ENCODE results near the gene ZNHIT1.

Gene ZNHIT1

DNA sequence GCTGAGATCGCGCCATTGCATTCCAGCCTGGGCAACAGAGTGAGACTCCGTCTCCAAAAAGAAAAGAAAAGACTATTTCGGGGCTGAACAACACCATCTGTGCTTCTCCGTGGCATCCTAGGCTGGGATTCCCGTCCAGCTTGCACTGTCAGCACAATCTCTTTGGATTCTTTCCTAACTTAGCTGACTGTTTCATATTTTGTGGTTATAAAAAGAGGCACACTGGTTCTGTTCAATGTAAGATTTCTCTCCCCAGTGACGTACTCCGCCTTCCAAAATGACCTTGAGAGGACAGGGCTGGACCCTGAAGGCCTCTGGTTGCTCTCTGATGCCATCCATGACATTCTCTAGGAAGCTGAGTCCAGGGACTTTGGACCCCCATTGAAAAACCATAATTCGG lies 8.8 kb downstream of the ZNHIT1 start:
- no peak overlapping the region for H3K4me3 ChIP-seq (ENCODE audit: low read depth, low read length)
- no peak for DNase-seq (ENCODE audit: low read depth)
- TF ChIP-seq, protein P1, sequence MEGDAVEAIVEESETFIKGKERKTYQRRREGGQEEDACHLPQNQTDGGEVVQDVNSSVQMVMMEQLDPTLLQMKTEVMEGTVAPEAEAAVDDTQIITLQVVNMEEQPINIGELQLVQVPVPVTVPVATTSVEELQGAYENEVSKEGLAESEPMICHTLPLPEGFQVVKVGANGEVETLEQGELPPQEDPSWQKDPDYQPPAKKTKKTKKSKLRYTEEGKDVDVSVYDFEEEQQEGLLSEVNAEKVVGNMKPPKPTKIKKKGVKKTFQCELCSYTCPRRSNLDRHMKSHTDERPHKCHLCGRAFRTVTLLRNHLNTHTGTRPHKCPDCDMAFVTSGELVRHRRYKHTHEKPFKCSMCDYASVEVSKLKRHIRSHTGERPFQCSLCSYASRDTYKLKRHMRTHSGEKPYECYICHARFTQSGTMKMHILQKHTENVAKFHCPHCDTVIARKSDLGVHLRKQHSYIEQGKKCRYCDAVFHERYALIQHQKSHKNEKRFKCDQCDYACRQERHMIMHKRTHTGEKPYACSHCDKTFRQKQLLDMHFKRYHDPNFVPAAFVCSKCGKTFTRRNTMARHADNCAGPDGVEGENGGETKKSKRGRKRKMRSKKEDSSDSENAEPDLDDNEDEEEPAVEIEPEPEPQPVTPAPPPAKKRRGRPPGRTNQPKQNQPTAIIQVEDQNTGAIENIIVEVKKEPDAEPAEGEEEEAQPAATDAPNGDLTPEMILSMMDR (IDR thresholded peaks at IDR 0.05; ENCODE audit: control insufficient read depth, extremely low read depth, insufficient read depth): no peak

DNA sequence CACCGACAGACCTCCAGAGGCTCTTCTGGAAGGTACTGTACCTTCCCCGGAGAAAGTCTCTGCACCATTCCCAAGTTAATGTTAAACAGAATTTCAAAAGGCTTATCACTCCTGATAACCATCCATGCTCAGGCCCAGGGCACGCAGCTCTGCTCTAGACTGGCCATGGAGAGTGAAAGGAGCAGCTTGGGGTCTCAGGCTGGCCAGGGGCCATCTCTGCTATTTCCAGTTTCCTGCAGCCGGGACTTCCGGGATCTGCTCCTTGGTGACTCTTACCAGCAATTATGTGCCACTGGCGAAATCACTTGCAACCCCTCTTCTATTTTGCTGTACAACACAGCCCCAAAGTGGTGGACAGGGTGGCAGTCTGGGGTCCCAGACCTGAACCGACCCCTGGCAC lies 13.7 kb downstream of the ZNHIT1 start:
- DNase-seq (ENCODE audit: low read depth): no peak
- peak overlapping the region; percentile 51 for H3K4me3 ChIP-seq (ENCODE audit: low read depth, low read length)
- TF ChIP-seq, protein P1 (IDR thresholded peaks at IDR 0.05; ENCODE audit: control insufficient read depth, extremely low read depth, insufficient read depth): no peak

DNA sequence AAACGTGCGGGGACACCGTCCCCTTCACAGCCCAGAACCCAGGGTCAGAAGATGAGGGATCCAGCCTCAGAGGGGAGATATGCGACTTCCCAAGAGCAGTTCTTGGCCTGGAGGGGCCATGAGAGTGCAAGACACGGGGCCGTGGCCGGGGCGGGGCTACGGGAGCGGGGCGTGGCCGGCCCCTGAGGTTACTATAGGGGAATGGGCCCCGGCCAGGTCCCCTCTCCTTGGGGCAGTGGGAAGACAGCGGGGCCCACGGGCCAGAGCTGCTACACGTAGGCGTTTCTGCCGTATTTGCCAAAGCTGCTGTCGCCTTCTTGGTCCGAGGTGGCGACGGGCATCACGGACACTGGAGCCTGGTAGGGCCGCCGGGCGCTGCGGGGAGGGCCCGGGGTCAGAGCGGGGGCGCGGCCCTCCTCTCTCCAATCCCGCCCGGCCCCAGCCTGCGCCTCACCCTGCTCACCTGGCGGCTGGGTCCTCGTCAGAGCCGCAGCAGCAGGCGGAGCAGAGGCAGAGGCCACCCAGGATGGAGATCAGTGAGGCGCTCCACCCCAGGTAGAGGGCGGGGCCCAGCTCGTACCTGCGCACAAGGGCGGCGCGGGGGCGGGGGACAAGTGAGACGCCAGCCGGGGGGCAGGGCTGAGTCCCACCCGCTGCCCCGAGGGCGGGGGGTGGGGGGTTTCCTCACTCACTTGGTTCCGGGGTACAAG lies 14.3 kb downstream of the ZNHIT1 start:
- peak overlapping the region; percentile 51 for H3K4me3 ChIP-seq (ENCODE audit: low read depth, low read length)
- TF ChIP-seq, protein P1 (IDR thresholded peaks at IDR 0.05; ENCODE audit: control insufficient read depth, extremely low read depth, insufficient read depth): no peak
- DNase-seq (ENCODE audit: low read depth): peak; percentile 41

DNA sequence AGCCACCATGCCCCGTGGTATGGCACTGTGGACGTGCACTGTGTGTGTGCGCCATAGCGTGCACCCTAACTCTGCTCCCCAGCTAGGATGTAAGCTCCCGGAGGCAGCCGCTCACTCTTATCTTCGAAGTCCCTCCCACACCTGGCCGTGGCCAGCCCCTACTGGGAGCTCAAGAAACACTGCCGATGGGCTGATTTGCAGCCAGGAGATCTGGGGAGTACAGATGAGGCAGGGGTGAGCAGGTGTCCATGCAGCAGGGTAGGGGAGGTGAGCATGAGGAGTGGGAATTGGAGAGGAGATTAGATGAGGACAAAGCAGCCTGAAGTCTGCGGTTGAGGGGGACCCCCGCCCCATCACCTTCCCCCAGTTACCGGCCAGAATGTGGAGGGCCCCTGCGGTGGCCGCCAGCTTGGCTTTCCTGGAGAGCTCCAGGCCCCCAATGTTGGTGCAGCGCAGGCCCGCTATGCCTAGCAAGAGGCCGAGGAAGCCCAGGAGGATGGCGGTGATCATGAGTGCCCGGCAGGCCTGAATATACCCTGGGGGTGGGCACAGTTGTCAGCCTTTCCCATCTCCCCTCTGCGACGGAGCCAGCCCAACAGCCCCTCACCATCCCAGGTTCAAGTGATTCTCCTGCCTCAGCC lies 16.1 kb downstream of the ZNHIT1 start:
- TF ChIP-seq, protein P1 (IDR thresholded peaks at IDR 0.05; ENCODE audit: control insufficient read depth, extremely low read depth, insufficient read depth): no peak
- DNase-seq (ENCODE audit: low read depth): no peak
- no peak overlapping the region for H3K4me3 ChIP-seq (ENCODE audit: low read depth, low read length)

DNA sequence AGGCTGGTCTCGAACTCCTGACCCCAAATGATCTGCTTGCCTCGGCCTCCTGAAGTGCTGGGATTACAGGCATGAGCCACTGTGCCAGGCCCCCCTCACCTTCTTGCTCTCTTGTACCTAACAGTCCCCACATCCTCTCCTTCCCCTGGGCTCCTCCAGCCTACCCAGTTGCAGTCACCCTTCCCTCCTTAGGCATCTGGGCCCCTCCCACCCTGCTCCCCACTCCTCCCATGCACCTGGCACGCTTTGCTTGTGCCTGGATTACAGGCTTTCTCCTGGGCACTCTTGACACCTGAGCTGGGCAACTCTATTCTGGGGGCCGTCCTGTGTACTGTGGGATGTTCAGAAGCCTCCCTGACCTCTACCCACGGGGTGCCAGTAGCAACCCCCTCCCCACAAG lies 16.7 kb downstream of the ZNHIT1 start:
- DNase-seq (ENCODE audit: low read depth): no peak
- TF ChIP-seq, protein P1 (IDR thresholded peaks at IDR 0.05; ENCODE audit: control insufficient read depth, extremely low read depth, insufficient read depth): no peak
- H3K4me3 ChIP-seq (ENCODE audit: low read depth, low read length): no peak overlapping the region

DNA sequence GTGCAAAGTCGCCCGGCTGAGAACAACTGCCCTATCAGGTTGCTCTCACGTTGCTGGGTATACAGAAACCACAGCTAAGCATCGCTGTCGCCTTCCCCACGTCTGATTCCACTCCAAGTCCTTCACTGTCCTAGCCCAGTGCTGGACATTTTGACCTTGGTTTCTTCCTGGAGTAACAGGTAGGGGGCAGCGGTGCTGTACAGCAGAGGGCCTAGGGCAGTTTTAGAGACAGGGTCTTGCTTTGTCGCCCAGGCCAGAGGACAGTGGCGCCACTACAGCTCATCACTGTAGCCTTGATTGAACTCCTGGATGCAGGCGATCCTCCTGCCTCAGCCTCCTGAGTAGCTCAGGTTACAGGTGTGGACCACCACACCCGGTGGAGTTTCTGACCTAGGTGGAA lies 17.1 kb downstream of the ZNHIT1 start:
- TF ChIP-seq, protein P1 (IDR thresholded peaks at IDR 0.05; ENCODE audit: control insufficient read depth, extremely low read depth, insufficient read depth): 0 out of 2 replicates have a peak, but pooled peaks have one; percentile 24
- H3K4me3 ChIP-seq (ENCODE audit: low read depth, low read length): no peak overlapping the region
- DNase-seq (ENCODE audit: low read depth): no peak
